Breast epithelium (tissue), 4 donors: ENCODE measurements around the gene GPR157. TPM values are rescaled to one million over a fixed set of nuclear protein-coding genes. Genes with fewer than 3 reads are reported as not detected.
"Not testable (repeated sequence)": the region's sequence is repeated elsewhere in the genome, so short reads cannot be mapped to it uniquely, and the experiment has no call there.

Source experiments
- DNase-seq, 2 donors: peaks; one replicate each; pipeline ENCODE4 v3.0.0-alpha.2; 2019; ENCODE audit warnings: low spot score in 2 of 2
- H3K27ac ChIP-seq, 2 donors: fragments of 200-600 bp; sonication (generic) in 1 of 2; one replicate each; pipeline ENCODE4 v1.5.1; 2016 to 2019; ENCODE audit warnings: mild to moderate bottlenecking in 1 of 2
- H3K27me3 ChIP-seq, 2 donors: fragments of 200-600 bp; sonication (generic) in 1 of 2; one replicate each; pipeline versions ENCODE4 v1.5.1 to v1.6.0; 2017 to 2019; ENCODE audit warnings: control low read depth in 1 of 2, mild to moderate bottlenecking in 1 of 2
- H3K36me3 ChIP-seq: fragments of 200-600 bp; one replicate; pipeline ENCODE4 v1.5.1; 2019
- H3K4me1 ChIP-seq, 2 donors: fragments of 200-600 bp; sonication (generic); one replicate each; pipeline ENCODE4 v1.5.1; 2016 to 2019; ENCODE audit warnings: control low read depth in 1 of 2
- H3K4me3 ChIP-seq, 3 donors: fragments of 200-600 bp; sonication (generic); 1 replicate in 2 of 3; 2 replicates in 1 of 3; pipeline ENCODE4 v1.5.1; 2016 to 2019; ENCODE audit warnings: mild to moderate bottlenecking in 3 of 3, moderate library complexity in 2 of 3
- H3K9me3 ChIP-seq, 2 donors: fragments of 200-600 bp; sonication (generic) in 1 of 2; one replicate each; pipeline ENCODE4 v1.5.1; 2016 to 2019; ENCODE audit warnings: control low read depth in 1 of 2
- CTCF ChIP-seq, 3 donors: fragments of 450-650 bp; IDR thresholded peaks; one replicate each; pipeline ENCODE4 v1.5.1; 2016 to 2017; ENCODE audit warnings: antibody characterized with exemption in 3 of 3, mild to moderate bottlenecking in 3 of 3, moderate library complexity in 3 of 3
- POLR2A ChIP-seq: fragments of 450-650 bp; IDR thresholded peaks from one replicate; pipeline ENCODE4 v1.6.1; 2016; ENCODE audit warnings: antibody characterized with exemption, mild to moderate bottlenecking, moderate library complexity
- POLR2AphosphoS5 ChIP-seq, 3 donors: sonication (generic); formaldehyde crosslinking; IDR thresholded peaks; one replicate each; pipeline ENCODE4 v1.6.1; 2017; ENCODE audit warnings: antibody characterized with exemption in 3 of 3
- intact Hi-C: fragments of 100-400 bp; cut with DNase I; formaldehyde crosslinking; loops from one replicate; pipeline ENCODE4 v1.15.1; 2023; ENCODE audit warnings: low total_unique reads
- total RNA-seq, 3 donors: library from RNA; depleted of rRNA; stranded (reverse); fragments of >200 nt; gene quantifications; one replicate each; pipeline ENCODE4 v1.1.0, GENCODE V29; 2016

Gene GPR157
- total RNA-seq, 3 donors from 2014 or later, result 4.3 to 11.7 (median 9.2) TPM

- Histone ChIP-seq H3K9me3 (no peaks in the 10 kb centered on the region), H3K27me3 (no peaks in the 10 kb centered on the region), H3K27ac (peak overlapping the region; percentile 95 to 96), H3K4me3 (peak overlapping the region; percentile 57 to 97 (median 75)), H3K36me3 (no peaks in the 10 kb centered on the region), H3K4me1 (peaks cover 6 to 7% of the 10 kb centered on the region in 2 donors)
- TF ChIP-seq POLR2AphosphoS5 (IDR thresholded peaks at IDR 0.05) (no peak), POLR2A (no peak), CTCF (IDR thresholded peaks at IDR 0.05) (no peak)
- intact Hi-C loops, result no loop called here
- peak; percentile 80 to 82 for DNase-seq
Observed at GRCh38 chr1:9129266-9130041, 552 bp upstream of the GPR157 start.

- Histone ChIP-seq H3K27me3 (no peaks in the 10 kb centered on the region), H3K4me1 (peaks cover 6 to 7% of the 10 kb centered on the region in 2 donors), H3K27ac (peak overlapping the region; percentile 95 to 96), H3K36me3 (no peaks in the 10 kb centered on the region), H3K9me3 (no peaks in the 10 kb centered on the region), H3K4me3 (peak overlapping the region; percentile 57 to 97 (median 75))
- TF ChIP-seq POLR2AphosphoS5 (IDR thresholded peaks at IDR 0.05) (no peak), CTCF (IDR thresholded peaks at IDR 0.05) (no peak), POLR2A (no peak)
- peak; percentile 59 to 62 for DNase-seq
- intact Hi-C loops, result no loop called here
Observed at GRCh38 chr1:9128166-9128519, 759 bp downstream of the GPR157 start.

GRCh38 chr1:9127395-9128165, 1.3 kb downstream of the GPR157 start:
- H3K4me1 ChIP-seq, result peaks cover 6 to 7% of the 10 kb centered on the region in 2 donors
- no peaks in the 10 kb centered on the region for H3K9me3 ChIP-seq
- intact Hi-C loops, result no loop called here
- H3K27ac ChIP-seq, result peak overlapping the region; percentile 95 to 96
- no peaks in the 10 kb centered on the region for H3K27me3 ChIP-seq
- TF ChIP-seq CTCF (IDR thresholded peaks at IDR 0.05) (no peak), POLR2AphosphoS5 (IDR thresholded peaks at IDR 0.05) (no peak), POLR2A (no peak)
- no peak for DNase-seq
- H3K36me3 ChIP-seq, result no peaks in the 10 kb centered on the region
- peak overlapping the region; percentile 57 to 97 (median 75) for H3K4me3 ChIP-seq

GRCh38 chr1:9126511-9126910, 2.4 kb downstream of the GPR157 start:
- H3K4me3 ChIP-seq, result peak overlapping the region in 1 of 3 donors; percentile 75
- no peaks in the 10 kb centered on the region for H3K36me3 ChIP-seq
- TF ChIP-seq POLR2AphosphoS5 (IDR thresholded peaks at IDR 0.05), result no peak
- no peak for TF ChIP-seq POLR2A
- TF ChIP-seq CTCF (IDR thresholded peaks at IDR 0.05), result no peak
- H3K9me3 ChIP-seq, result no peaks in the 10 kb centered on the region
- intact Hi-C loops, result no loop called here
- no peak for DNase-seq
- H3K27me3 ChIP-seq, result no peaks in the 10 kb centered on the region
- H3K4me1 ChIP-seq, result peaks cover 6 to 7% of the 10 kb centered on the region in 2 donors
- no peak overlapping the region for H3K27ac ChIP-seq

GRCh38 chr1:9125847-9126246, 3.1 kb downstream of the GPR157 start:
- H3K36me3 ChIP-seq, H3K4me3 ChIP-seq, H3K27me3 ChIP-seq, H3K4me1 ChIP-seq, DNase-seq, intact Hi-C loops, H3K9me3 ChIP-seq: not testable (repeated sequence)
- H3K27ac ChIP-seq, result peak overlapping the region; percentile 57 to 68
